ENCODE measurements around the gene CR1.

GRCh38 chr1:207620543-207620893 is 124.6 kb downstream of the CR1 start:
- TF ChIP-seq CTCF (IDR thresholded peaks at IDR 0.05), result no peak
- no peak for TF ChIP-seq EP300 (IDR thresholded peaks at IDR 0.05)

Data from esophagus muscularis mucosa (tissue), 3 donors.